Measurements from ENCODE around the gene CACNA1I. TPM values are rescaled to one million over a fixed set of nuclear protein-coding genes. Genes with fewer than 3 reads are reported as not detected.

Gene CACNA1I
- total RNA-seq, 1 experiment from 2014 or later, result 2.1 TPM

- TF ChIP-seq, protein P1, sequence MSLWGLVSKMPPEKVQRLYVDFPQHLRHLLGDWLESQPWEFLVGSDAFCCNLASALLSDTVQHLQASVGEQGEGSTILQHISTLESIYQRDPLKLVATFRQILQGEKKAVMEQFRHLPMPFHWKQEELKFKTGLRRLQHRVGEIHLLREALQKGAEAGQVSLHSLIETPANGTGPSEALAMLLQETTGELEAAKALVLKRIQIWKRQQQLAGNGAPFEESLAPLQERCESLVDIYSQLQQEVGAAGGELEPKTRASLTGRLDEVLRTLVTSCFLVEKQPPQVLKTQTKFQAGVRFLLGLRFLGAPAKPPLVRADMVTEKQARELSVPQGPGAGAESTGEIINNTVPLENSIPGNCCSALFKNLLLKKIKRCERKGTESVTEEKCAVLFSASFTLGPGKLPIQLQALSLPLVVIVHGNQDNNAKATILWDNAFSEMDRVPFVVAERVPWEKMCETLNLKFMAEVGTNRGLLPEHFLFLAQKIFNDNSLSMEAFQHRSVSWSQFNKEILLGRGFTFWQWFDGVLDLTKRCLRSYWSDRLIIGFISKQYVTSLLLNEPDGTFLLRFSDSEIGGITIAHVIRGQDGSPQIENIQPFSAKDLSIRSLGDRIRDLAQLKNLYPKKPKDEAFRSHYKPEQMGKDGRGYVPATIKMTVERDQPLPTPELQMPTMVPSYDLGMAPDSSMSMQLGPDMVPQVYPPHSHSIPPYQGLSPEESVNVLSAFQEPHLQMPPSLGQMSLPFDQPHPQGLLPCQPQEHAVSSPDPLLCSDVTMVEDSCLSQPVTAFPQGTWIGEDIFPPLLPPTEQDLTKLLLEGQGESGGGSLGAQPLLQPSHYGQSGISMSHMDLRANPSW (CRISPR knock-in tag; conservative IDR thresholded peaks at IDR 0.05; ENCODE audit: low read depth), result no peak
- TF ChIP-seq, protein P2, sequence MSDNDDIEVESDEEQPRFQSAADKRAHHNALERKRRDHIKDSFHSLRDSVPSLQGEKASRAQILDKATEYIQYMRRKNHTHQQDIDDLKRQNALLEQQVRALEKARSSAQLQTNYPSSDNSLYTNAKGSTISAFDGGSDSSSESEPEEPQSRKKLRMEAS (CRISPR knock-in tag; IDR thresholded peaks at IDR 0.05), result no peak
- TF ChIP-seq TEAD4 (CRISPR knock-in tag; IDR thresholded peaks at IDR 0.05) (no peak), ERG (CRISPR knock-in tag; IDR thresholded peaks at IDR 0.05) (no peak), CREB1 (CRISPR knock-in tag; IDR thresholded peaks at IDR 0.05) (no peak), KAT7 (CRISPR knock-in tag; IDR thresholded peaks at IDR 0.05; ENCODE audit: borderline replicate concordance) (no peak), E2F1 (CRISPR knock-in tag; IDR thresholded peaks at IDR 0.05) (no peak)
Measured at GRCh38 chr22:39546889-39547586, 23.5 kb upstream of the CACNA1I start (continued).

DNA sequence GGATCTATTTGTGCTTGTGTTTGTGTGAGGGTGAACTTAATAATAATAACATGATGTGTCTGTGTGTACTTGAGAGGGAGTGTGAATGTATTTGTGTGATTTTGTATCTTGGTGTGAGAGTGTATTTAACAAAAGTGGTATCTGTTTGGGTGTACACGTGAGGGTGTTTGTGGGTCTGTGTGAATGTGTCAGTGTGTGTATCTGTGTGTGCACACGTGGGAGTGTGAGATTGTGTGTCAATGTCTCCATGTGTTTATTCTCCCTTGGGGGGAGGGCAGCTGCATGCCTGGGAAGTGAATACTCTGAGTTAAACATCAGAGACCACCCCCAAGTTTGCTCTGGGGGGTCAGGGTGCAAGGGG, 23.0 kb upstream of the CACNA1I start:
- CTCF ChIA-PET, result no interaction called here
- peaks cover 14% of the 10 kb centered on the region for H3K4me1 Mint-ChIP-seq
- DNase-seq (ENCODE audit: low spot score), result no peak
- H3K27ac Mint-ChIP-seq, result no peak overlapping the region
- H3K27me3 Mint-ChIP-seq (ENCODE audit: low read depth), result peaks cover 35% of the 10 kb centered on the region
- TF ChIP-seq TCF7 (CRISPR knock-in tag; IDR thresholded peaks at IDR 0.05; ENCODE audit: low read depth) (no peak), PRRX2 (CRISPR knock-in tag; IDR thresholded peaks at IDR 0.05) (no peak), ZNF423 (CRISPR knock-in tag; IDR thresholded peaks at IDR 0.05) (no peak), IRF1 (CRISPR knock-in tag; IDR thresholded peaks at IDR 0.05) (no peak), NR3C1 (CRISPR knock-in tag; conservative IDR thresholded peaks at IDR 0.05; ENCODE audit: low read depth) (no peak)
- TF ChIP-seq, protein P3, sequence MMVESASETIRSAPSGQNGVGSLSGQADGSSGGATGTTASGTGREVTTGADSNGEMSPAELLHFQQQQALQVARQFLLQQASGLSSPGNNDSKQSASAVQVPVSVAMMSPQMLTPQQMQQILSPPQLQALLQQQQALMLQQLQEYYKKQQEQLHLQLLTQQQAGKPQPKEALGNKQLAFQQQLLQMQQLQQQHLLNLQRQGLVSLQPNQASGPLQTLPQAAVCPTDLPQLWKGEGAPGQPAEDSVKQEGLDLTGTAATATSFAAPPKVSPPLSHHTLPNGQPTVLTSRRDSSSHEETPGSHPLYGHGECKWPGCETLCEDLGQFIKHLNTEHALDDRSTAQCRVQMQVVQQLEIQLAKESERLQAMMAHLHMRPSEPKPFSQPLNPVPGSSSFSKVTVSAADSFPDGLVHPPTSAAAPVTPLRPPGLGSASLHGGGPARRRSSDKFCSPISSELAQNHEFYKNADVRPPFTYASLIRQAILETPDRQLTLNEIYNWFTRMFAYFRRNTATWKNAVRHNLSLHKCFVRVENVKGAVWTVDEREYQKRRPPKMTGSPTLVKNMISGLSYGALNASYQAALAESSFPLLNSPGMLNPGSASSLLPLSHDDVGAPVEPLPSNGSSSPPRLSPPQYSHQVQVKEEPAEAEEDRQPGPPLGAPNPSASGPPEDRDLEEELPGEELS (CRISPR knock-in tag; IDR thresholded peaks at IDR 0.05), result no peak
- TF ChIP-seq, protein P4, sequence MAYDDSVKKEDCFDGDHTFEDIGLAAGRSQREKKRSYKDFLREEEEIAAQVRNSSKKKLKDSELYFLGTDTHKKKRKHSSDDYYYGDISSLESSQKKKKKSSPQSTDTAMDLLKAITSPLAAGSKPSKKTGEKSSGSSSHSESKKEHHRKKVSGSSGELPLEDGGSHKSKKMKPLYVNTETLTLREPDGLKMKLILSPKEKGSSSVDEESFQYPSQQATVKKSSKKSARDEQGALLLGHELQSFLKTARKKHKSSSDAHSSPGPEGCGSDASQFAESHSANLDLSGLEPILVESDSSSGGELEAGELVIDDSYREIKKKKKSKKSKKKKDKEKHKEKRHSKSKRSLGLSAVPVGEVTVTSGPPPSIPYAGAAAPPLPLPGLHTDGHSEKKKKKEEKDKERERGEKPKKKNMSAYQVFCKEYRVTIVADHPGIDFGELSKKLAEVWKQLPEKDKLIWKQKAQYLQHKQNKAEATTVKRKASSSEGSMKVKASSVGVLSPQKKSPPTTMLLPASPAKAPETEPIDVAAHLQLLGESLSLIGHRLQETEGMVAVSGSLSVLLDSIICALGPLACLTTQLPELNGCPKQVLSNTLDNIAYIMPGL (CRISPR knock-in tag; IDR thresholded peaks at IDR 0.05), result no peak
- TF ChIP-seq, protein P5, sequence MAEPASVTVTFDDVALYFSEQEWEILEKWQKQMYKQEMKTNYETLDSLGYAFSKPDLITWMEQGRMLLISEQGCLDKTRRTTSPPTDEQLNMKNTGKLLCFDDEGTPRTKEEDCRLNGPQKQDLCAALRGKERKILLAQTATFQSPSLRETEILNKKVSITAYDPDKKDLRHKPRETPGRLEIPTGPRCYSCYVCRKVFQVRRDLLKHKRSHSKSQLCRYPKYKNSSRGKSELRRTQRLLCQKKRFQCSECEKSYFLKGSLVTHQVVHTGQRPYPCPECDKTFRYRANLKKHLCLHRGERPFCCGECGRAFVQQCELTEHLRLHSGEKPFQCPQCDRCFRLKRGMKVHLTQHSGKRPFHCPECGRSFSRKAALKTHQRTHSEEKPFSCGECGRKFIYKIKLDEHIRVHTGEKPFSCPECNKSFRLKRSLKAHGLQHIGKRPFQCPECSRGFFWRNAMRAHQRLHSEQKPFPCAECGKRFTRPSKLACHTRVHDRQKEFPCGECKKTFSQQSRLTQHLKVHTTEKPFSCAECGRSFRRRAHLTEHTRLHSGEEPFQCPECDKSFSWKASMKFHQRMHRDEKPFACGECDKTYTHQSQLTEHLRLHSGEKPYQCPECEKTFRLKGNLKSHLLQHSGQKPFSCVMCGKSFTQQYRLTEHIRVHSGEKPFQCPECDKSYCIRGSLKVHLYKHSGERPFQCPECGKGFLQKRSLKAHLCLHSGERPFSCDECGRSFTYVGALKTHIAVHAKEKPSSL (CRISPR knock-in tag; conservative IDR thresholded peaks at IDR 0.05), result no peak
- no peak for ATAC-seq
- POLR2A ChIA-PET, result no interaction called here
- no peak overlapping the region for H3K4me3 Mint-ChIP-seq
- no peaks in the 10 kb centered on the region for H3K36me3 Mint-ChIP-seq
- no peaks in the 10 kb centered on the region for H3K9me3 Mint-ChIP-seq
